ENCODE measurements around the gene ANAPC2. TPM values are rescaled to one million over a fixed set of nuclear protein-coding genes. Genes with fewer than 3 reads are reported as not detected.

ANAPC2 gene
- 38.2 TPM for total RNA-seq
- long read RNA-seq, partial matches to known transcripts: 6 of 13 reads
- long read RNA-seq, other reads (novel, unspliced or antisense): 3 of 13 reads

GRCh38 chr9:137188490-137189296 is at the start of gene ANAPC2, which contains the start of gene SSNA1:
Gene ANAPC2 (minus strand): TSS chr9:137188560. CDS start chr9:137188532, 28 bp downstream.
Gene SSNA1 (plus strand): TSS chr9:137188676. CDS start chr9:137188727, 51 bp downstream.
- ATAC-seq: peak; percentile 90
- intact Hi-C loops (cut with micrococcal nuclease): no loop called here
- DNase-seq: peak; percentile 98

GRCh38 chr9:137236936-137237421 is 48.6 kb upstream of the ANAPC2 start:
- no peak for ATAC-seq
- intact Hi-C loops (cut with micrococcal nuclease): loop anchor here (10.0 kb wide), 1 partner anchor 112 kb away; no protein-coding TSS in a partner anchor
- no peak for DNase-seq

GRCh38 chr9:137236238-137236935 is 48.0 kb upstream of the ANAPC2 start:
- intact Hi-C loops (cut with micrococcal nuclease): loop anchor here (10.0 kb wide), 1 partner anchor 112 kb away; no protein-coding TSS in a partner anchor
- ATAC-seq (peak; percentile 37), DNase-seq (peak; percentile 92)

GRCh38 chr9:137235424-137236237 is 47.3 kb upstream of the ANAPC2 start:
- DNase-seq (no peak), ATAC-seq (no peak)
- intact Hi-C loops (cut with micrococcal nuclease): loop anchor here (10.0 kb wide), 1 partner anchor 111 kb away; no protein-coding TSS in a partner anchor

- ATAC-seq (no peak), DNase-seq (no peak)
- intact Hi-C loops (cut with micrococcal nuclease): loop anchor here (10.0 kb wide), 1 partner anchor 110 kb away; no protein-coding TSS in a partner anchor
These were observed 46.5 kb upstream of the ANAPC2 start for GRCh38 chr9:137234758-137235423.

GRCh38 chr9:137234055-137234697 is 45.8 kb upstream of the ANAPC2 start:
- no peak for ATAC-seq
- intact Hi-C loops (cut with micrococcal nuclease): loop anchor here (10.0 kb wide), 1 partner anchor 109 kb away; no protein-coding TSS in a partner anchor
- DNase-seq: no peak

- no peak for DNase-seq
- intact Hi-C loops (cut with micrococcal nuclease): loop anchor here (10.0 kb wide), 1 partner anchor 109 kb away; no protein-coding TSS in a partner anchor
These were observed 45.0 kb upstream of the ANAPC2 start for GRCh38 chr9:137233143-137233980.

GRCh38 chr9:137232510-137232909 is 44.1 kb upstream of the ANAPC2 start:
- ATAC-seq (no peak), DNase-seq (no peak)
- intact Hi-C loops (cut with micrococcal nuclease): loop anchor here (10.0 kb wide), 1 partner anchor 108 kb away; no protein-coding TSS in a partner anchor

More at GRCh38 chr9:137233143-137233980, 45.0 kb upstream of the ANAPC2 start:
- ATAC-seq: no peak

GRCh38 chr9:137232101-137232500 is 43.7 kb upstream of the ANAPC2 start:
- intact Hi-C loops (cut with micrococcal nuclease): loop anchor here (10.0 kb wide), 1 partner anchor 107 kb away; no protein-coding TSS in a partner anchor
- no peak for ATAC-seq
- no peak for DNase-seq

GRCh38 chr9:137231372-137232039 is 43.1 kb upstream of the ANAPC2 start:
- DNase-seq (no peak), ATAC-seq (no peak)
- intact Hi-C loops (cut with micrococcal nuclease): loop anchor here (10.0 kb wide), 1 partner anchor 107 kb away; no protein-coding TSS in a partner anchor

- DNase-seq (no peak), ATAC-seq (no peak)
- intact Hi-C loops (cut with micrococcal nuclease): loop anchor here (10.0 kb wide), 1 partner anchor 106 kb away; no protein-coding TSS in a partner anchor
These were observed 42.5 kb upstream of the ANAPC2 start, which contains the start of gene SLC34A3 for GRCh38 chr9:137230705-137231371. Gene SLC34A3 (plus strand): TSS chr9:137230901. CDS start chr9:137231703, 802 bp downstream.

- DNase-seq (no peak), ATAC-seq (no peak)
- intact Hi-C loops (cut with micrococcal nuclease): loop anchor here (10.0 kb wide), 1 partner anchor 105 kb away; no protein-coding TSS in a partner anchor
These were observed 41.7 kb upstream of the ANAPC2 start for GRCh38 chr9:137229903-137230704.

- no peak for ATAC-seq
- no peak for DNase-seq
- intact Hi-C loops (cut with micrococcal nuclease): no loop called here
These were observed 40.9 kb upstream of the ANAPC2 start for GRCh38 chr9:137228968-137229896.

Measured in left ventricle myocardium superior (tissue), 1 donor.